H9 (cell line): Measurements from ENCODE around the gene SLC26A9. TPM values are rescaled to one million over a fixed set of nuclear protein-coding genes. Genes with fewer than 3 reads are reported as not detected.

Source experiments
- DNase-seq: peaks from one replicate; pipeline ENCODE4 v3.0.0-alpha.2; 2017
- H2AFZ ChIP-seq: one replicate; pipeline ENCODE4 v1.6.1; 2013; ENCODE audit warnings: mild to moderate bottlenecking, low read length, control low read depth, moderate library complexity
- H2AK5ac ChIP-seq: 2 replicates; pipeline ENCODE4 v1.6.1; 2013; ENCODE audit warnings: low read length, control low read depth, mixed read lengths; ENCODE audit not compliant: insufficient read length
- H2BK120ac ChIP-seq: one replicate; pipeline ENCODE4 v1.6.1; 2013; ENCODE audit warnings: low read depth, mild to moderate bottlenecking, low read length, control low read depth, inconsistent platforms; ENCODE audit not compliant: poor library complexity, severe bottlenecking
- H2BK12ac ChIP-seq: 2 replicates; pipeline ENCODE4 v1.6.1; 2013; ENCODE audit warnings: low read length, control low read depth, mixed read lengths, low read depth; ENCODE audit not compliant: insufficient read length
- H2BK15ac ChIP-seq: 2 replicates; pipeline ENCODE4 v1.6.1; 2013; ENCODE audit warnings: low read depth, low read length, control low read depth
- H2BK20ac ChIP-seq: one replicate; pipeline ENCODE4 v1.6.1; 2013; ENCODE audit warnings: low read depth, mild to moderate bottlenecking, low read length, control low read depth, inconsistent platforms; ENCODE audit not compliant: poor library complexity, severe bottlenecking
- H2BK5ac ChIP-seq: 2 replicates; pipeline ENCODE4 v1.6.1; 2013; ENCODE audit warnings: low read length, control low read depth, mixed read lengths; ENCODE audit not compliant: insufficient read length
- H3K14ac ChIP-seq: 2 replicates; pipeline ENCODE4 v1.6.1; 2013; ENCODE audit warnings: low read length, control low read depth; ENCODE audit not compliant: insufficient read depth
- H3K18ac ChIP-seq: 2 replicates; pipeline ENCODE4 v1.6.1; 2013; ENCODE audit warnings: low read depth, mild to moderate bottlenecking, mixed read lengths, low read length, control low read depth; ENCODE audit not compliant: insufficient read length
- H3K23ac ChIP-seq: 2 replicates; pipeline ENCODE4 v1.6.1; 2013; ENCODE audit warnings: low read length, control low read depth, mixed read lengths, low read depth; ENCODE audit not compliant: insufficient read length
- H3K23me2 ChIP-seq: 2 replicates; pipeline ENCODE4 v1.6.1; 2013; ENCODE audit warnings: low read depth, mild to moderate bottlenecking, mixed read lengths, low read length, control low read depth; ENCODE audit not compliant: insufficient read length, poor library complexity, severe bottlenecking
- H3K27ac ChIP-seq: 2 replicates; pipeline ENCODE4 v1.5.1; 2013; ENCODE audit warnings: low read length, control low read depth, mixed read lengths, low read depth; ENCODE audit not compliant: insufficient read length
- H3K27me3 ChIP-seq: 2 replicates; pipeline ENCODE4 v1.6.1; 2013; ENCODE audit warnings: low read length, control low read depth, inconsistent platforms; ENCODE audit not compliant: insufficient read depth
- H3K4ac ChIP-seq: 2 replicates; pipeline ENCODE4 v1.6.1; 2013; ENCODE audit warnings: low read depth, mild to moderate bottlenecking, control low read depth, inconsistent platforms, low read length, moderate library complexity
- H3K4me1 ChIP-seq: 2 replicates; pipeline ENCODE4 v1.6.1; 2013; ENCODE audit warnings: low read length, control low read depth, inconsistent platforms; ENCODE audit not compliant: insufficient read depth
- H3K4me2 ChIP-seq: 2 replicates; pipeline ENCODE4 v1.6.1; 2013; ENCODE audit warnings: low read length, control low read depth, mixed read lengths; ENCODE audit not compliant: insufficient read length, insufficient read depth
- H3K56ac ChIP-seq: 2 replicates; pipeline ENCODE4 v1.6.1; 2013; ENCODE audit warnings: low read depth, mild to moderate bottlenecking, mixed read lengths, low read length, control low read depth; ENCODE audit not compliant: insufficient read length
- H3K79me1 ChIP-seq: 2 replicates; pipeline ENCODE4 v1.6.1; 2013; ENCODE audit warnings: low read depth, mild to moderate bottlenecking, moderate library complexity, low read length, control low read depth, inconsistent platforms; ENCODE audit not compliant: insufficient read depth, poor library complexity, severe bottlenecking
- H3K79me2 ChIP-seq: 2 replicates; pipeline ENCODE4 v1.6.1; 2013; ENCODE audit warnings: low read length, control low read depth, inconsistent platforms; ENCODE audit not compliant: insufficient read depth
- H3K9ac ChIP-seq: 2 replicates; pipeline ENCODE4 v1.6.1; 2013; ENCODE audit warnings: low read length, control low read depth, mixed read lengths; ENCODE audit not compliant: insufficient read length; ENCODE audit errors: extremely low read depth
- H3K9me3 ChIP-seq: one replicate; pipeline ENCODE4 v1.6.1; 2013; ENCODE audit warnings: low read depth, low read length, inconsistent platforms; ENCODE audit not compliant: control insufficient read depth
- H3T11ph ChIP-seq: one replicate; pipeline ENCODE4 v1.6.1; 2013; ENCODE audit warnings: mild to moderate bottlenecking, low read length, control low read depth, inconsistent platforms
- H4K20me1 ChIP-seq: one replicate; pipeline ENCODE4 v1.6.1; 2013; ENCODE audit not compliant: control insufficient read depth, insufficient read length, insufficient read depth
- H4K5ac ChIP-seq: 2 replicates; pipeline ENCODE4 v1.6.1; 2013; ENCODE audit warnings: low read depth, mild to moderate bottlenecking, mixed read lengths, low read length, control low read depth; ENCODE audit not compliant: insufficient read length
- H4K8ac ChIP-seq: replicated peaks from 2 replicates; pipeline ENCODE4 v1.6.1; 2013; ENCODE audit warnings: low read length, control low read depth, mixed read lengths, low read depth; ENCODE audit not compliant: insufficient read length
- H4K91ac ChIP-seq: 2 replicates; pipeline ENCODE4 v1.6.1; 2013; ENCODE audit warnings: low read depth, mild to moderate bottlenecking, moderate library complexity, mixed read lengths, low read length, control low read depth; ENCODE audit not compliant: insufficient read length
- H3K27ac Mint-ChIP-seq, 3 experiments: 2 replicates in 2 of 3; 3 replicates in 1 of 3; pipeline ENCODE4 v1.8.0; 2020 to 2021; ENCODE audit warnings: mixed read lengths in 3 of 3, mild to moderate bottlenecking in 1 of 3, moderate library complexity in 1 of 3
- H3K27me3 Mint-ChIP-seq: 2 replicates; pipeline ENCODE4 v1.8.0; 2021; ENCODE audit warnings: low read depth, mild to moderate bottlenecking, moderate library complexity, mixed read lengths
- H3K36me3 Mint-ChIP-seq, 3 experiments: 2 replicates in 2 of 3; 3 replicates in 1 of 3; pipeline ENCODE4 v1.8.0; 2020 to 2021; ENCODE audit warnings: low read depth in 3 of 3, mixed read lengths in 3 of 3; ENCODE audit not compliant: insufficient read depth in 1 of 3
- H3K4me1 Mint-ChIP-seq, 2 experiments: 2 replicates each; pipeline ENCODE4 v1.8.0; 2020; ENCODE audit warnings: mixed read lengths in 2 of 2
- H3K4me3 Mint-ChIP-seq, 2 experiments: 2 replicates in 1 of 2; 3 replicates in 1 of 2; pipeline ENCODE4 v1.8.0; 2020 to 2021; ENCODE audit warnings: mild to moderate bottlenecking in 2 of 2, mixed read lengths in 2 of 2, moderate library complexity in 1 of 2
- H3K9me3 Mint-ChIP-seq, 2 experiments: 2 replicates in 1 of 2; 3 replicates in 1 of 2; pipeline ENCODE4 v1.8.0; 2020; ENCODE audit warnings: mild to moderate bottlenecking in 2 of 2, mixed read lengths in 2 of 2, moderate library complexity in 1 of 2
- WGBS: extraction: QIAGEN DNeasy Blood & Tissue Kit; methylation state at CpG from one replicate; pipeline ENCODE4 v1.1.7; 2013; ENCODE audit warnings: missing lambda C conversion rate, low lambda C conversion rate, mixed read lengths; ENCODE audit not compliant: insufficient read length; ENCODE audit errors: extremely low coverage; 5-methylcytosine and 5-hydroxymethylcytosine counted together
- total RNA-seq: library from RNA; stranded (reverse); gene quantifications from 2 replicates; pipeline ENCODE4 v1.2.1, GENCODE V29; 2021
- TF ChIP-seq, protein P1 (sequence below): fragments of 200-600 bp; sonication (generic); conservative IDR thresholded peaks from 3 replicates; pipeline ENCODE4 v1.8.0; 2021; ENCODE audit warnings: antibody characterized with exemption, mild to moderate bottlenecking

Gene SLC26A9
- total RNA-seq, 1 experiment from 2014 or later: not detected

DNA sequence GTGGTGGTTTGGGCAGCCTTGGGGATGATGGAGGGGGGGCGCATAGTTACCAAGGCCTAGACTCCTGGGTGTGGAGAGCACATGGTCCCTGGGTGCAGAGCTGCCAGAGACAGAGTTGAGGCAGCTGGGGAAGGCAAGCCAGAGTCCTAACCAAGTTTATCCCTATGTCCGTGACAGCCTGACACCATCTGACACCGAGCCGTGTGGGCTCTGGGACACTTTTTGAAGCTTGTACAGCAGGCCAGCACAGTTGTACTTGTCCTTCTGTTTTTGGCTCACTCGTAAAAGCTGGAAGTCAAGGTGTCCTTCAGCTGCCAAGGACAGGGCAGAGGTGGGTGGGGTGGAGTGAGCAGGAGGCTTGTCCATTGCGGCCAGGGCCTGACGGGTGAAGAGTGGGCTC, 28.5 kb downstream of the SLC26A9 start:
- Histone ChIP-seq H3K4me1 (no peaks in the 10 kb centered on the region), H3K4me2 (no peak overlapping the region), H3K23ac (no peak overlapping the region), H3K14ac (no peak overlapping the region; the same call in 1 of the 2 replicates), H2BK5ac (no peak overlapping the region), H3K79me2 (no peaks in the 10 kb centered on the region), H3K9ac (no peak overlapping the region), H2BK15ac (no peak overlapping the region), H4K8ac (no peak overlapping the region), H3K56ac (no peak overlapping the region), H3K79me1 (no peaks in the 10 kb centered on the region), H3K18ac (no peak overlapping the region), H3K27ac (no peak overlapping the region), H2BK12ac (no peak overlapping the region), H3T11ph (no peak overlapping the region), H3K9me3 (no peaks in the 10 kb centered on the region), H4K91ac (no peak overlapping the region), H2AFZ (no peak overlapping the region), H4K20me1 (no peaks in the 10 kb centered on the region), H3K4ac (no peak overlapping the region), H2BK120ac (no peak overlapping the region), H2BK20ac (no peak overlapping the region), H4K5ac (no peak overlapping the region), H3K23me2 (no peaks in the 10 kb centered on the region), H2AK5ac (no peak overlapping the region), H3K27me3 (no peaks in the 10 kb centered on the region)
- Mint-ChIP-seq H3K4me1 (peaks cover 18 to 22% of the 10 kb centered on the region in 2 experiments), H3K36me3 (no peaks in the 10 kb centered on the region; a peak in 1 of 7 replicates), H3K4me3 (no peak overlapping the region), H3K27ac (no peak overlapping the region), H3K27me3 (peaks cover 2% of the 10 kb centered on the region; the same call in 1 of the 2 replicates), H3K9me3 (no peaks in the 10 kb centered on the region)
- no peak for DNase-seq
- WGBS: no CpG with 5 or more reads among the region's 7 CpGs
- TF ChIP-seq, protein P1, sequence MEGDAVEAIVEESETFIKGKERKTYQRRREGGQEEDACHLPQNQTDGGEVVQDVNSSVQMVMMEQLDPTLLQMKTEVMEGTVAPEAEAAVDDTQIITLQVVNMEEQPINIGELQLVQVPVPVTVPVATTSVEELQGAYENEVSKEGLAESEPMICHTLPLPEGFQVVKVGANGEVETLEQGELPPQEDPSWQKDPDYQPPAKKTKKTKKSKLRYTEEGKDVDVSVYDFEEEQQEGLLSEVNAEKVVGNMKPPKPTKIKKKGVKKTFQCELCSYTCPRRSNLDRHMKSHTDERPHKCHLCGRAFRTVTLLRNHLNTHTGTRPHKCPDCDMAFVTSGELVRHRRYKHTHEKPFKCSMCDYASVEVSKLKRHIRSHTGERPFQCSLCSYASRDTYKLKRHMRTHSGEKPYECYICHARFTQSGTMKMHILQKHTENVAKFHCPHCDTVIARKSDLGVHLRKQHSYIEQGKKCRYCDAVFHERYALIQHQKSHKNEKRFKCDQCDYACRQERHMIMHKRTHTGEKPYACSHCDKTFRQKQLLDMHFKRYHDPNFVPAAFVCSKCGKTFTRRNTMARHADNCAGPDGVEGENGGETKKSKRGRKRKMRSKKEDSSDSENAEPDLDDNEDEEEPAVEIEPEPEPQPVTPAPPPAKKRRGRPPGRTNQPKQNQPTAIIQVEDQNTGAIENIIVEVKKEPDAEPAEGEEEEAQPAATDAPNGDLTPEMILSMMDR: no peak
